Epidermal melanocyte (primary cell): Measurements from ENCODE around the gene INAVA.
"Not testable (repeated sequence)": the region's sequence is repeated elsewhere in the genome, so short reads cannot be mapped to it uniquely, and the experiment has no call there.

Source experiments
- DNase-seq: peaks from one replicate; pipeline ENCODE4 v3.0.0; 2011; ENCODE audit warnings: low spot score; ENCODE audit not compliant: insufficient read length

INAVA gene

GRCh38 chr1:200918006-200918405, 23.3 kb downstream of the INAVA start:
- DNase-seq: no peak

GRCh38 chr1:200919386-200919785, 24.7 kb downstream of the INAVA start:
- DNase-seq: no peak

- no peak for DNase-seq
Observed at GRCh38 chr1:200921571-200922110, 26.9 kb downstream of the INAVA start.

GRCh38 chr1:200922406-200922805, 27.7 kb downstream of the INAVA start:
- DNase-seq: no peak

GRCh38 chr1:200923601-200924000, 28.9 kb downstream of the INAVA start:
- DNase-seq: no peak

DNA sequence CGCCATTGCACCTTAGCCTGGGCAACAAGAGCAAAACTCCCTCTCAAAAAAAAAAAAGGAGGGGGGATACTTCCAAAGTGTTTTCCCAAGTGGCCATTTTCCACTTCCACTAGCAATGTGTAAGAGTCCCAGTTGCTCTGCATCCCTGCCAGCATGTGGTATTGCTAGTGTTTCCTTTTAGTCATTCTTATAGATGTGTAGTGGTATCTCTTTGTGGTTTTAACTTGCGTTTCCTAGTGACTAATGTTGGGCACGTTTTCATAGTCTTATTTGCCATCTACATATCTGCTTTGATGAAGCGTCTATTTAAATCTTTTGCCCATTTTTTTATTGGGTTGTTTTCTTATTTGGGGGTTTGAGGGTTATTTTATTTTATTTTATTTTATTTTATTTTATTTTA, 31.1 kb downstream of the INAVA start:
- DNase-seq: no peak

GRCh38 chr1:200929530-200930278, 35.0 kb downstream of the INAVA start:
- DNase-seq: no peak

DNA sequence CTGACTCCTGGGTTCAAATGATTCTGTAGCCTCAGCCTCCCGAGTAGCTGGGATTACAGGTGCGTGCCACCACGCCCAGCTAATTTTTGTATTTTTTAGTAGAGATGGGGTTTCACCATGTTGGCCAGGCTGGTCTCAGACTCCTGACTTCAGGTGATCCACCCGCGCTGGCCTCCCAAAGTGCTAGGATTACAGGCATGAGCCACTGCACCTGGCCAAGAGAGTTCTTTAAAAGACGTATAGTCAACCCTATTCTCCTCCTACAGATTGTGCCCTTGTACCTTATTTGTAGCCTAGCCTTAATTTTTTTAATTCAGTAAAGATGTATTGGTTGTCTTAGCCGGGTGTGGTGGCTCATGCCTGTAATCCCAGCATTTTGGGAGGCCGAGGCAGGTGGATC, 35.6 kb downstream of the INAVA start:
- DNase-seq: not testable (repeated sequence)

DNA sequence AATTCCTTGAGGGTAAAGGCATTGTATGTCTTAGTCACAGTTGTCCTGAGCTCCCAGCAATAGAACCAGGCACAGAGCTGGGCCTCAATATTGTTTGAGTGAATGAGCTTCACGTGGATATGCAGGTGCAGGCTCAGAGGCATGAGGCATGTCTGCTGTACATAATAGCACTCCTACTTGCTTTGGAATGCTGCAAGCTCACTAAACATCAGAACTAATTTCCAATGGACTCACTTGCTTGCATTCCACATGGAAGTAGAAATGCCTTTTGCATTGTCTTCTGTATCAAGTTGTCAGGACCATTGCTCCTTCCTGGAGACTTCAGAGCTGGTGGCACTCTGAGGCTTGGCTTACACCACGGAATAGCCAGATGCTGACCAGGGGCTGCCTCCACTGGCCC, 37.1 kb downstream of the INAVA start:
- DNase-seq: no peak

DNA sequence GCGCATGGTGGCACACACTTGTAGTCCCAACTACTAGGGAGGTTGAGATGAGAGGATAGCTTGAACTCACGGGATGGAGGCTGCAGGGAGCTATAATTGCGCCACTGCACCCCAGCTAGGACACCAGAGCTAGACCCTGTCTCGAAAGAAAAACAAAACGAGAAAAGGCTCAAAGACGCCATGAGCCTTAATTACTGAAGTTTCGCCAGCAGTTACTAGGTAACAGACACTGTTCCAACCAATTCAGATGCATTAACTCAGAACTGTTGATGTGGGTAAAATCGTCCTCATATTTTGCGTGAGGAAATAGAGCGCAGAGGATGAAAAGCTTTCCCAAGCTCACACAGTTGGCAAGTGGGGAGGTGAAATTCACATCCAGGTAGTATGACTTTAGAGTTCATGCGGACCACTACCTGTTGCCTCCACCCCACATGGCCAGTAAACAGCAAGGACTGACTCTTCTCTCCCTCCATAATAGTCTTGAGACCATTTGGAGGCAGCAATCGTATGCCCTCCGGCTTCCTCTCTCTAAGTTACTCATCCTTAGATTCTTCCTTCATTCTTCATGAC, 40.1 kb downstream of the INAVA start:
- DNase-seq: no peak

- DNase-seq: not testable (repeated sequence)
Observed at GRCh38 chr1:200935286-200935962, 40.7 kb downstream of the INAVA start.

DNA sequence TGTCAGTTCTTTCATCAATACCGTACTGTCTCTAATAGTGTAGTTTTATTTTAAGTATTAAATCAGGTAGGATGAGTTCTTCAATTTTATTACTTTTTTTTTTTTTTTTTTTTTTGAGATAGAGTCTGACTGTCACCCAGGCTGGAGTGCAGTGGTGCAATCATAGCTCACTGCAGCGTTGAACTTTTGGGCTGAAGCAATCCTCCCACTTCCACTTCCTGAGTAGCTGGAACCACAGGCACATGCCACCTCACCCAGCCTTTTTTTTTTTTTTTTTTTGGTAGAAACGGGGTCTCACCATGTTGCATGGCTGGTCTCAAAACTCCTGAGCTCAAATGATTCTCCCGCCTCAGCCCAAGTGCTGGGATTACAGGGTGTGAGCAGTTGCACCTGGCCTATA, 44.3 kb downstream of the INAVA start:
- no peak for DNase-seq

DNA sequence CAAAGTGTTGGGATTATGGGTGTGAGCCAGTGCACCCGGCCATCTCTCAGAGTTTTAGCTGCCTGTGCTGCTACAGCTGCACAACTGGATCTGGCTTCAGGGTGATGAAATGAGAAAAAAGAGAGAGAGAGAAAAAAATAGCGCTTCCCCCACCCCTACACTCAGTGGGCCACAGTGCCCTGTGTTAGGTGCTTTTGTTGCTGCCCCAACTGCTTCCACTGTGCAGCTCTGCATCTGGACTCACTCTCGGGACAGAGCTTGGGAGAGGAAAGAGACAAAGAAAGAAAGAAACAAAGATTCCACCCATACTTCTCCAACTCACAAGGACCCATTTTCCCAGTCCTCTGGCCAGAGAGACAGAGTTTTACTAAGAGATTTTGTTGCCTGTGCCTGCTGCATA, 50.4 kb downstream of the INAVA start:
- DNase-seq: no peak

DNA sequence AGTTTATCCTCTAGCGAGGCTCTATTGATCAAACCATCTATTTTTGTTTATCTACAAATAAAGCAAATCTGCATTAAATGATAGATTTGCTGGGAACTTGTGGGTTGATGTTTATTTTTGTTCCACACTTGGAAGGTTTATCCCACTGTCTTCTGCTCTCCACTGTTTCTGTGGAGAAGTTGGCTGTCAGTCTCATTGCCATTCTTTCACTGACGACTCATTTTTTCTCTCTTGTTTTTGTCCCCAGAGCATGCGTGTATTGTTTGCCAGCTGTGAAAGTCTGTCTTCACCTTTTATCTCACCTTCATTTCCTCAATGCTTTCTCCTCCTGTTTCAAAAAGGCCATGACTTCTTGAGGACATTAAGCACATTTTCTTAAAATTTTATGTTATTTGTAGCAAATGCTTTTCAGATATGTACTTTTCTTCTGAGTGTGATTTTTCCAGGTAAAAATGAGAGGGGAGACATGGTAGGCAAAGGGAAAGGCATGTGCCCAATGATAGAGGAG, 52.4 kb downstream of the INAVA start:
- no peak for DNase-seq

DNA sequence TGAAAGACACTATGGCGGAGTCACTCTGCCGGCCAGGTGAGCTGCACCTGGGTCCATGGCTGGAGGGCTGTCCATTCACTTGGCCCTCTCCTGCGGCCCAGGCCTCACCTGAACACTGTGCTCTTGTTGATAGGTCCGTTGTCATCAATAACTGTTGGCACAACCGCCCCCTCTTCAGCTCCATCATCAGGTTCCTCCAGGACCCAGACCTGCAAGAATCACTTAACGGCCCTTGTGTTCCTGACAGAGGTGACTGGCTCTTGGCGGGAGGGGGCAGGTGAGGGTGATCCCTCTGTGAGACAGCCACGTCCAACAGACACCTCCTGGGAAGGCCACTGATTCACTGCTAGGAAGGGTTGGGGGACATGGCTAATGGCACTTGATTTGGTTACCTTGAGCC, 54.9 kb downstream of the INAVA start:
- DNase-seq: no peak

DNA sequence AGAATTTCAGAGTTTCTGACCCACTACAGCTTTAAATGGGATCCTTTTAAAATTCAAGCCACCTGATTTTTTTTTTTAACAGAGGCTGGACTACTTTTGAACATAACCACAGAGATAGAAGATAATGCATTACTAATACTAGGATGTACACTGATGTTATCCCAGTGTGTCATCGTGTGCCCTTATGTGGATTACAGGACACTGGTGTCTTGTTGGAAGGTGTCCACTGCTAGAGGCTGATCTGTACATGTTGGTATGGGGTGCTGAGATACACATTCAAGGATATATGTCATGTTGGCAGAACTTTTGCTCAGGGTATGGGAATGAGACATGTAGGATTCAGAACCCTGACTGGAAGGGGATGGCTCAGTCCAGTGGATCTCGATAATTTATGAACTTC, 56.3 kb downstream of the INAVA start:
- DNase-seq: no peak

GRCh38 chr1:200954434-200954833, 59.7 kb downstream of the INAVA start:
- DNase-seq: no peak

- DNase-seq: no peak
Observed at GRCh38 chr1:200958597-200958996, 63.9 kb downstream of the INAVA start.

DNA sequence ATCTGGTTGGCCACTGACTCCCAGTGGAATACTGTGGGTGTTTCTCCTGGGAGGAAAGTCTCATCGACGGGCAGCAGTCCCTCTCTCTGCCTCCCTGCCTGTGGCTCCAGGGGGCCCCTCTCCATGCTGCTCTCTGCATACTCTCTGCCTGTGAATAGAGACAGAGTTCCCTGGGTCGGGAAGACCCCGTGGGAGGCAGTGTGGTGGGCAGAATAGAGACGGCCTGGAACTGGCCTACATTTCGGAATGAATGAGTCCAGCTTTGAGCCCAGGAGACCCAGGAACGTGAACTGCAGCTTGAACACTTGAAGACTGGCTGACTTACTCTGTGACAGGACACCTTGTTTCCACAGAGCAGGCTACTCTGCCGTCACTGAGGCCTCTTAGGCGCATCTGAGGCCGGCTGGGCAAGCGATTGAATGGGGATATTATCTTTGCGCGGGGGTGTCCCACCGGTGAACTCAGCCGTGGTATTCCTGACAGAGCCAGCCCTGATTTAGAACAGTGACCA, 64.8 kb downstream of the INAVA start:
- no peak for DNase-seq

GRCh38 chr1:200960236-200960947, 65.7 kb downstream of the INAVA start:
- no peak for DNase-seq

GRCh38 chr1:200960948-200961340, 66.2 kb downstream of the INAVA start:
- no peak for DNase-seq
